ENCODE measurements around the gene SLC16A10. TPM values are rescaled to one million over a fixed set of nuclear protein-coding genes. Genes with fewer than 3 reads are reported as not detected.
"Not testable (repeated sequence)": the region's sequence is repeated elsewhere in the genome, so short reads cannot be mapped to it uniquely, and the experiment has no call there.

Gene SLC16A10
- total RNA-seq, 5 donors from 2014 or later (not counting 1 experiment from before 2014, with no cell fraction given): 10.2 to 16.5 (median 14.3) TPM

DNA sequence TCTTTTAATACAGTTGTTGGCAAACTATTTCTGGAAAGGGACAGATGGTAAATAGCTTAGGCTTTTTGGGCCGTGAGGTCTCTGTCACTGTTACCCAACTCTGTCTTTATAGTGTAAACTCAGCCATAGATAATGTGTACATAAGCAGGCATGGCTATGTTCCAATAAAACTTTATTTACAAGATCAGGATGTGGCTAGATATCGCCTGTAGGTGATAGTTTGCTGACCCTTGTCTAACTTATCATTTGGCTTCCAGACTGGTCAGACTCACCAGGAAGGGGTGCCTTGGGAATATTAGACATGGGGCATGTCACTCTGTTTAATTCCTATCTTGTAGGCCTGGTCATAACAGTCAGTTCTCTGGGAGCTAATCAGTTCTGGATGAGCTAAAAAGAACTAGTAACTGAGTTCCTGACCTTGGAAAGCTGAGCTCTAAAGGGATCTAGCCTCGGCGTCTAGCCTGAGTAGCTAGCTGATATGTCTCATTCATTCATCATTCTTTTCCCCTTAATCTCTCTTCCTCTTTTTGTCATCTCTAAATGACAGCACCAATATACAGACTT lies 163.6 kb downstream of the SLC16A10 start:
- Histone ChIP-seq H3K27me3 (replicated peaks in 1 of 2; ENCODE audit: control insufficient read depth in 2 of 2, extremely low read depth in 1 of 2, insufficient read depth in 2 of 2, low read length in 1 of 2) (no peaks in the 10 kb centered on the region), H3K27ac (ENCODE audit: low read length) (no peak overlapping the region), H3K9me3 (no peaks in the 10 kb centered on the region), H3K36me3 (ENCODE audit: control insufficient read depth in 2 of 2, extremely low read depth in 1 of 2, insufficient read depth in 1 of 2, low read length in 1 of 2) (no peaks in the 10 kb centered on the region), H3K4me1 (ENCODE audit: control insufficient read depth in 1 of 2, extremely low read depth in 1 of 2, insufficient read depth in 2 of 2, low read length in 2 of 2) (no peaks in the 10 kb centered on the region), H3K4me3 (ENCODE audit: control insufficient read depth in 1 of 2, extremely low read depth in 1 of 2, low read length in 1 of 2) (no peak overlapping the region)
- POLR2A ChIA-PET: interaction anchor here in 1 of 2 donors (1.1 kb wide), 1 partner anchor 11 kb away, joined by 3 read pairs; no protein-coding TSS in a partner anchor
- no peak for DNase-seq
- no peaks in the 10 kb centered on the region for H3K36me3 Mint-ChIP-seq
- peaks cover 12 to 13% of the 10 kb centered on the region in 2 donors for H3K27me3 Mint-ChIP-seq
- ATAC-seq (replicated peaks in 1 of 4): no peak
- WGBS (ENCODE audit: insufficient coverage): 90% methylated on average over 2 of the region's 4 CpGs
- CTCF ChIA-PET: interaction anchor here (0.6 to 0.8 kb wide), 3 partner anchors 29 to 414 kb away, joined by 3 to 5 read pairs (median 3); no protein-coding TSS in a partner anchor
- H3K9me3 Mint-ChIP-seq: no peaks in the 10 kb centered on the region
- no peak overlapping the region for H3K27ac Mint-ChIP-seq
- no peak overlapping the region for H3K4me3 Mint-ChIP-seq
- no peaks in the 10 kb centered on the region for H3K4me1 Mint-ChIP-seq

GRCh38 chr6:111252726-111253125 lies 165.4 kb downstream of the SLC16A10 start:
- ChIA-PET CTCF (interaction anchor here in 1 of 2 donors (0.5 to 0.6 kb wide), 3 partner anchors 97 to 474 kb away, joined by 3 to 7 read pairs (median 3); no protein-coding TSS in a partner anchor), POLR2A (no interaction called here)
- no peaks in the 10 kb centered on the region for H3K9me3 Mint-ChIP-seq
- WGBS (ENCODE audit: insufficient coverage): no CpG with 5 or more reads among the region's 3 CpGs
- H3K9me3 ChIP-seq: no peaks in the 10 kb centered on the region
- DNase-seq (no peak), ATAC-seq (replicated peaks in 1 of 4) (no peak)
- H3K36me3 ChIP-seq (ENCODE audit: control insufficient read depth in 2 of 2, extremely low read depth in 1 of 2, insufficient read depth in 1 of 2, low read length in 1 of 2): no peaks in the 10 kb centered on the region
- no peaks in the 10 kb centered on the region for H3K4me1 ChIP-seq (ENCODE audit: control insufficient read depth in 1 of 2, extremely low read depth in 1 of 2, insufficient read depth in 2 of 2, low read length in 2 of 2)
- H3K27ac Mint-ChIP-seq: no peak overlapping the region
- no peak overlapping the region for H3K4me3 Mint-ChIP-seq
- H3K27me3 Mint-ChIP-seq: peaks cover 12 to 13% of the 10 kb centered on the region in 2 donors
- H3K4me3 ChIP-seq (ENCODE audit: control insufficient read depth in 1 of 2, extremely low read depth in 1 of 2, low read length in 1 of 2): no peak overlapping the region
- peaks cover 0 to 2% of the 10 kb centered on the region in 2 experiments for H3K27me3 ChIP-seq (replicated peaks in 1 of 2; ENCODE audit: control insufficient read depth in 2 of 2, extremely low read depth in 1 of 2, insufficient read depth in 2 of 2, low read length in 1 of 2)
- no peaks in the 10 kb centered on the region for H3K36me3 Mint-ChIP-seq
- H3K27ac ChIP-seq (ENCODE audit: low read length): no peak overlapping the region
- no peaks in the 10 kb centered on the region for H3K4me1 Mint-ChIP-seq

DNA sequence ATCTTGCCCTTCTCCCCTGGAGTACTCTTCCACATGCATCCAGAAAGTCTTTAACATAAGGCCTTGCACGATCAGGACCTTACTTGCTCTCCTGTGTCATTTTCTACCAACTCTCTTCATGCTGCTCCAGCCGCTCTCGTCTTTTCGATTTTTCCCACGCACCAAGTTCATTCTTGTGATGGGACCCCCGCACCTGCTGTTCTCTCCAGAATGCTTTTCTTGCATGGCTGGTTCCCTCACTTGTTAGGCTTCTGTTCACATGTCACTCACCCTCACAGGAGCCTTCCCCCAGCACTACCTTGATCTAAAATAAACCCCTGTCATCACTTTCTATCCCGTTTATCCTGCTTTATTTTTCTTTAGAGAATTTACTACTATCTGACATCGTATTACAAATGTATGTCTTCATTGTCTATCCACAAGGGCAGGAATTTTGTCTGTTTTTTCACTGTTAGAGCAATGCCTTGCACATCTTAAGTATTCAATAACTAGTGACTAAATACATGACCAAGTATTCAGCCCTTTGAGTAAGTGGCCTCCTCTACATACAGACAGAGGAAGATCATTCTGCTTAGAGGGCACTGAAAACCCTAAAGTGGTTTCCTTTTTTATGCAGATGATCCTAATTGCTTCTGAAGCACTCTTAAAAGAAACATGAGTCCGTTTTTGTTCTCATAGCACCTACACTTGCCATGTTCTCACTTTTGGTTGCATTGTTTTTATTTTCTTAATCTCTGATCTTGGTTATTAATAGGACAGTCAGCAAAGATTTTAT lies 166.9 kb downstream of the SLC16A10 start:
- Histone ChIP-seq H3K27ac (ENCODE audit: low read length) (no peak overlapping the region), H3K4me3 (ENCODE audit: control insufficient read depth in 1 of 2, extremely low read depth in 1 of 2, low read length in 1 of 2) (no peak overlapping the region), H3K4me1 (ENCODE audit: control insufficient read depth in 1 of 2, extremely low read depth in 1 of 2, insufficient read depth in 2 of 2, low read length in 2 of 2) (peaks cover 0 to 3% of the 10 kb centered on the region in 2 experiments), H3K9me3 (no peaks in the 10 kb centered on the region), H3K36me3 (ENCODE audit: control insufficient read depth in 2 of 2, extremely low read depth in 1 of 2, insufficient read depth in 1 of 2, low read length in 1 of 2) (no peaks in the 10 kb centered on the region), H3K27me3 (replicated peaks in 1 of 2; ENCODE audit: control insufficient read depth in 2 of 2, extremely low read depth in 1 of 2, insufficient read depth in 2 of 2, low read length in 1 of 2) (peaks cover 0 to 2% of the 10 kb centered on the region in 2 experiments)
- DNase-seq (no peak), ATAC-seq (replicated peaks in 1 of 4) (no peak)
- POLR2A ChIA-PET: interaction anchor here in 1 of 2 donors (0.5 kb wide), 1 partner anchor 607 kb away, joined by 3 read pairs; no protein-coding TSS in a partner anchor
- H3K4me3 Mint-ChIP-seq: no peak overlapping the region
- CTCF ChIA-PET: interaction anchor here in 1 of 2 donors (0.6 kb wide), 1 partner anchor 790 kb away, joined by 8 read pairs; no protein-coding TSS in a partner anchor
- no peaks in the 10 kb centered on the region for H3K36me3 Mint-ChIP-seq
- no peaks in the 10 kb centered on the region for H3K9me3 Mint-ChIP-seq
- H3K27ac Mint-ChIP-seq: no peak overlapping the region
- H3K4me1 Mint-ChIP-seq: peaks cover 8 to 9% (median 9%) of the 10 kb centered on the region in 3 donors
- peaks cover 12 to 13% of the 10 kb centered on the region in 2 donors for H3K27me3 Mint-ChIP-seq
- 87% methylated on average over 6 of the region's 9 CpGs for WGBS (ENCODE audit: insufficient coverage)

DNA sequence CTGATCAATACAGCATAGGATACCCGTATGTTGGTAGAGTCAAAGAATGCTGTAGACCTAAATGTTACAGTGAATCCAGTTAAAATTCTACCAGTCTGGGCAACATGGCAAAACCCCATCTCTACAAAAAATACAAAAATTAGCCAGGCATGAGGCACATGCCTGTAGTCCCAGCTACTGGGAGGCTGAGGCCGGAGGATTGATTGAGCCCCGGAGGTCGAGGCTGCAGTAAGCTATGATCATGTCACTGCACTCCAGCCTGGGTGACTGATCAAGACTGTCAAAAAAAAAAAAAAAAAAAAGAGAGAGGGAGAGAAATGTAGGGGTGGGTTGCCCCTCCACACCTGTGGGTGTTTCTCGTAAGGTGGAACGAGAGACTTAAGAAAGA lies 167.5 kb downstream of the SLC16A10 start:
- Mint-ChIP-seq H3K27ac (no peak overlapping the region), H3K36me3 (no peaks in the 10 kb centered on the region), H3K4me1 (peaks cover 8 to 9% (median 9%) of the 10 kb centered on the region in 3 donors), H3K4me3 (no peak overlapping the region), H3K9me3 (no peaks in the 10 kb centered on the region), H3K27me3 (peaks cover 9 to 12% of the 10 kb centered on the region in 2 donors)
- DNase-seq: no peak
- peaks cover 0 to 2% of the 10 kb centered on the region in 2 experiments for H3K27me3 ChIP-seq (replicated peaks in 1 of 2; ENCODE audit: control insufficient read depth in 2 of 2, extremely low read depth in 1 of 2, insufficient read depth in 2 of 2, low read length in 1 of 2)
- POLR2A ChIA-PET: no interaction called here
- no peaks in the 10 kb centered on the region for H3K36me3 ChIP-seq (ENCODE audit: control insufficient read depth in 2 of 2, extremely low read depth in 1 of 2, insufficient read depth in 1 of 2, low read length in 1 of 2)
- ATAC-seq (replicated peaks in 1 of 4): no peak
- H3K27ac ChIP-seq (ENCODE audit: low read length): no peak overlapping the region
- H3K4me1 ChIP-seq (ENCODE audit: control insufficient read depth in 1 of 2, extremely low read depth in 1 of 2, insufficient read depth in 2 of 2, low read length in 2 of 2): peaks cover 0 to 6% of the 10 kb centered on the region in 2 experiments
- 100% methylated on average over 3 of the region's 6 CpGs for WGBS (ENCODE audit: insufficient coverage)
- CTCF ChIA-PET: interaction anchor here in 1 of 2 donors (0.6 kb wide), 1 partner anchor 789 kb away, joined by 8 read pairs; no protein-coding TSS in a partner anchor
- no peak overlapping the region for H3K4me3 ChIP-seq (ENCODE audit: control insufficient read depth in 1 of 2, extremely low read depth in 1 of 2, low read length in 1 of 2)
- no peaks in the 10 kb centered on the region for H3K9me3 ChIP-seq

GRCh38 chr6:111255838-111256237 lies 168.5 kb downstream of the SLC16A10 start:
- not testable (repeated sequence) for H3K27ac ChIP-seq (ENCODE audit: low read length); DNase-seq; H3K9me3 Mint-ChIP-seq; H3K36me3 Mint-ChIP-seq; H3K4me3 Mint-ChIP-seq; H3K9me3 ChIP-seq; H3K27me3 ChIP-seq (replicated peaks in 1 of 2; ENCODE audit: control insufficient read depth in 2 of 2, extremely low read depth in 1 of 2, insufficient read depth in 2 of 2, low read length in 1 of 2); H3K36me3 ChIP-seq (ENCODE audit: control insufficient read depth in 2 of 2, extremely low read depth in 1 of 2, insufficient read depth in 1 of 2, low read length in 1 of 2); ATAC-seq (replicated peaks in 1 of 4); H3K4me3 ChIP-seq (ENCODE audit: control insufficient read depth in 1 of 2, extremely low read depth in 1 of 2, low read length in 1 of 2); H3K27ac Mint-ChIP-seq
- ChIA-PET CTCF (interaction anchor here in 1 of 2 donors (0.7 to 1.4 kb wide), 2 partner anchors 223 to 453 kb away, joined by 3 to 10 read pairs; no protein-coding TSS in a partner anchor), POLR2A (interaction anchor here in 1 of 2 donors (0.7 kb wide), 1 partner anchor 166 kb away, joined by 5 read pairs; no protein-coding TSS in a partner anchor)
- no CpG with 5 or more reads among the region's 2 CpGs for WGBS (ENCODE audit: insufficient coverage)
- H3K4me1 ChIP-seq (ENCODE audit: control insufficient read depth in 1 of 2, extremely low read depth in 1 of 2, insufficient read depth in 2 of 2, low read length in 2 of 2): peaks cover 5 to 17% of the 10 kb centered on the region in 2 experiments
- peaks cover 9 to 12% of the 10 kb centered on the region in 2 donors for H3K27me3 Mint-ChIP-seq
- H3K4me1 Mint-ChIP-seq: peaks cover 17 to 20% (median 18%) of the 10 kb centered on the region in 3 donors

DNA sequence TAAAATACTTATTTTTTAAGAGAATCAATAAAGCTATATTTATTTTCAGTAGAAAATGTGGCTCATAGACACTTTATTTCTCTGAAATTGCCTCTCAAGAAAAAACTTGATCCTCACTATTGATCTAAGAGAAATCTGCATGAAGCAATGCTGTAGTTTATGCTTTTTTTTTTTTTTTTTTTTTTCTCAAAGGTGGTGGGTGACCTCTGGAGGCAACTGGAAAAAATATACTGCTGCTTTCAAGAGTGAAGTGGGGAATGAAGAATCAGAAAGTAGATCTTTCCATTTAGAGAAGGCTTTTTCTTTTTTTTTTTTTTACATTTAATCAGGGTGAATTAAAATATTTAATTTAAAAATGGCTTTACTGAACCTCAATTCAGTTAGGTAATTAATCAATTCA lies 169.3 kb downstream of the SLC16A10 start:
- no peaks in the 10 kb centered on the region for H3K9me3 Mint-ChIP-seq
- ChIA-PET CTCF (interaction anchor here (0.5 to 1.4 kb wide), 7 partner anchors 222 to 1435 kb away, joined by 3 to 10 read pairs (median 4); no protein-coding TSS in a partner anchor), POLR2A (interaction anchor here in 1 of 2 donors (0.7 kb wide), 1 partner anchor 167 kb away, joined by 5 read pairs; no protein-coding TSS in a partner anchor)
- peaks cover 23 to 24% (median 23%) of the 10 kb centered on the region in 3 donors for H3K4me1 Mint-ChIP-seq
- no peak for DNase-seq
- Histone ChIP-seq H3K36me3 (ENCODE audit: control insufficient read depth in 2 of 2, extremely low read depth in 1 of 2, insufficient read depth in 1 of 2, low read length in 1 of 2) (no peaks in the 10 kb centered on the region), H3K9me3 (no peaks in the 10 kb centered on the region), H3K27ac (ENCODE audit: low read length) (no peak overlapping the region), H3K4me1 (ENCODE audit: control insufficient read depth in 1 of 2, extremely low read depth in 1 of 2, insufficient read depth in 2 of 2, low read length in 2 of 2) (peaks cover 5 to 17% of the 10 kb centered on the region in 2 experiments), H3K27me3 (replicated peaks in 1 of 2; ENCODE audit: control insufficient read depth in 2 of 2, extremely low read depth in 1 of 2, insufficient read depth in 2 of 2, low read length in 1 of 2) (peaks cover 0 to 2% of the 10 kb centered on the region in 2 experiments), H3K4me3 (ENCODE audit: control insufficient read depth in 1 of 2, extremely low read depth in 1 of 2, low read length in 1 of 2) (no peak overlapping the region)
- H3K4me3 Mint-ChIP-seq: no peak overlapping the region
- no peaks in the 10 kb centered on the region for H3K36me3 Mint-ChIP-seq
- H3K27me3 Mint-ChIP-seq: peaks cover 9 to 12% of the 10 kb centered on the region in 2 donors
- H3K27ac Mint-ChIP-seq: no peak overlapping the region
- ATAC-seq (replicated peaks in 1 of 4): no peak

All from T-cell (primary cell).